HUES48 (cell line): ENCODE measurements around the gene TADA2B.
"Not testable (repeated sequence)": the region's sequence is repeated elsewhere in the genome, so short reads cannot be mapped to it uniquely, and the experiment has no call there.

Source experiments
- H3K27ac ChIP-seq: one replicate; pipeline ENCODE4 v1.7.0; 2013; ENCODE audit warnings: low read depth, low read length, inconsistent platforms
- H3K27me3 ChIP-seq: 2 replicates; pipeline ENCODE4 v1.6.1; 2013; ENCODE audit warnings: mild to moderate bottlenecking, low read length; ENCODE audit not compliant: control insufficient read depth, insufficient read depth
- H3K36me3 ChIP-seq: 2 replicates; pipeline ENCODE4 v1.6.1; 2013; ENCODE audit warnings: low read length; ENCODE audit not compliant: control insufficient read depth, insufficient read depth
- H3K4me1 ChIP-seq: 2 replicates; pipeline ENCODE4 v1.6.1; 2013; ENCODE audit warnings: mild to moderate bottlenecking, low read length; ENCODE audit not compliant: control insufficient read depth, insufficient read depth
- H3K4me3 ChIP-seq: 2 replicates; pipeline ENCODE4 v1.5.1; 2013; ENCODE audit warnings: mild to moderate bottlenecking, low read depth, low read length
- H3K9ac ChIP-seq: 2 replicates; pipeline ENCODE4 v1.6.1; 2013; ENCODE audit warnings: mild to moderate bottlenecking, low read depth, low read length, moderate library complexity
- H3K9me3 ChIP-seq: 2 replicates; pipeline ENCODE4 v1.6.1; 2013; ENCODE audit warnings: low read length; ENCODE audit not compliant: control insufficient read depth, insufficient read depth

Gene TADA2B

GRCh38 chr4:7070729-7071511 is 27.7 kb downstream of the TADA2B start:
- H3K9me3 ChIP-seq, result no peaks in the 10 kb centered on the region
- H3K4me3 ChIP-seq, result no peak overlapping the region
- no peak overlapping the region for H3K9ac ChIP-seq
- no peaks in the 10 kb centered on the region; the same call in 1 of the 2 replicates for H3K36me3 ChIP-seq
- peaks cover 10% of the 10 kb centered on the region for H3K4me1 ChIP-seq
- peaks cover 14% of the 10 kb centered on the region for H3K27me3 ChIP-seq
- H3K27ac ChIP-seq, result no peak overlapping the region

GRCh38 chr4:7073059-7073458 is 29.9 kb downstream of the TADA2B start:
- Histone ChIP-seq H3K4me1 (peaks cover 6% of the 10 kb centered on the region; the same call in 1 of the 2 replicates), H3K4me3 (no peak overlapping the region), H3K27ac (no peak overlapping the region), H3K36me3 (no peaks in the 10 kb centered on the region), H3K9me3 (no peaks in the 10 kb centered on the region), H3K9ac (no peak overlapping the region), H3K27me3 (peaks cover 14% of the 10 kb centered on the region)

GRCh38 chr4:7073526-7074390 is 30.6 kb downstream of the TADA2B start:
- H3K36me3 ChIP-seq, result no peaks in the 10 kb centered on the region
- peaks cover 6% of the 10 kb centered on the region; the same call in 1 of the 2 replicates for H3K4me1 ChIP-seq
- H3K9ac ChIP-seq, result no peak overlapping the region
- H3K4me3 ChIP-seq, result no peak overlapping the region
- H3K9me3 ChIP-seq, result no peaks in the 10 kb centered on the region
- H3K27me3 ChIP-seq, result peaks cover 11% of the 10 kb centered on the region
- H3K27ac ChIP-seq, result no peak overlapping the region

- Histone ChIP-seq H3K36me3 (no peaks in the 10 kb centered on the region), H3K27ac (no peak overlapping the region), H3K9ac (no peak overlapping the region), H3K4me3 (no peak overlapping the region), H3K27me3 (peaks cover 5% of the 10 kb centered on the region), H3K9me3 (no peaks in the 10 kb centered on the region), H3K4me1 (peaks cover under 1% of the 10 kb centered on the region; the same call in 1 of the 2 replicates)
Observed at GRCh38 chr4:7074426-7074825, 31.3 kb downstream of the TADA2B start.

- Histone ChIP-seq H3K4me1 (no peaks in the 10 kb centered on the region), H3K9ac (no peak overlapping the region), H3K27ac (no peak overlapping the region), H3K4me3 (no peak overlapping the region), H3K9me3 (no peaks in the 10 kb centered on the region), H3K27me3 (no peaks in the 10 kb centered on the region), H3K36me3 (no peaks in the 10 kb centered on the region)
Observed at GRCh38 chr4:7075962-7076695, 33.0 kb downstream of the TADA2B start.

- Histone ChIP-seq H3K9me3 (no peaks in the 10 kb centered on the region), H3K27ac (no peak overlapping the region), H3K4me1 (no peaks in the 10 kb centered on the region), H3K4me3 (no peak overlapping the region), H3K9ac (no peak overlapping the region), H3K27me3 (no peaks in the 10 kb centered on the region), H3K36me3 (no peaks in the 10 kb centered on the region)
Observed at GRCh38 chr4:7076696-7077082, 33.5 kb downstream of the TADA2B start.

- Histone ChIP-seq H3K36me3 (no peaks in the 10 kb centered on the region), H3K9ac (no peak overlapping the region)
Observed at GRCh38 chr4:7077371-7077770, 34.2 kb downstream of the TADA2B start.

GRCh38 chr4:7078025-7078424 is 34.9 kb downstream of the TADA2B start:
- Histone ChIP-seq H3K27ac (no peak overlapping the region), H3K27me3 (peaks cover 1% of the 10 kb centered on the region; the same call in 1 of the 2 replicates), H3K4me1 (no peaks in the 10 kb centered on the region), H3K9me3 (no peaks in the 10 kb centered on the region), H3K36me3 (no peaks in the 10 kb centered on the region), H3K4me3 (no peak overlapping the region), H3K9ac (no peak overlapping the region)

More at GRCh38 chr4:7077371-7077770, 34.2 kb downstream of the TADA2B start:
- no peaks in the 10 kb centered on the region for H3K4me1 ChIP-seq
- H3K9me3 ChIP-seq, result no peaks in the 10 kb centered on the region
- no peak overlapping the region for H3K4me3 ChIP-seq
- H3K27me3 ChIP-seq, result no peaks in the 10 kb centered on the region
- no peak overlapping the region for H3K27ac ChIP-seq

GRCh38 chr4:7079483-7079882 is 36.3 kb downstream of the TADA2B start:
- not testable (repeated sequence) for H3K9ac ChIP-seq, H3K36me3 ChIP-seq, H3K9me3 ChIP-seq, H3K27ac ChIP-seq, H3K4me1 ChIP-seq, H3K4me3 ChIP-seq
- H3K27me3 ChIP-seq, result peaks cover 13% of the 10 kb centered on the region

GRCh38 chr4:7079909-7080308 is 36.7 kb downstream of the TADA2B start:
- not testable (repeated sequence) for H3K4me3 ChIP-seq, H3K27ac ChIP-seq, H3K36me3 ChIP-seq, H3K4me1 ChIP-seq, H3K9me3 ChIP-seq, H3K9ac ChIP-seq
- peaks cover 16% of the 10 kb centered on the region for H3K27me3 ChIP-seq
